NOMO-1 treated with dmso at 0.1 percent for 144 hours (cell line): Measurements from ENCODE around the gene ETV6.
"Not testable (repeated sequence)": the region's sequence is repeated elsewhere in the genome, so short reads cannot be mapped to it uniquely, and the experiment has no call there.

ENCODE experiments used
- DNase-seq: peaks from one replicate; lab custom pipeline; 2025; ENCODE audit not compliant: unreplicated experiment; lab: John Stamatoyannopoulos, UW

The ETV6 gene

GRCh38 chr12:11649413-11650285 lies at the start of gene ETV6:
ETV6 (plus strand) TSS chr12:11649674; CDS start chr12:11650128, 454 bp downstream.
- peak; percentile 69 for DNase-seq

DNA sequence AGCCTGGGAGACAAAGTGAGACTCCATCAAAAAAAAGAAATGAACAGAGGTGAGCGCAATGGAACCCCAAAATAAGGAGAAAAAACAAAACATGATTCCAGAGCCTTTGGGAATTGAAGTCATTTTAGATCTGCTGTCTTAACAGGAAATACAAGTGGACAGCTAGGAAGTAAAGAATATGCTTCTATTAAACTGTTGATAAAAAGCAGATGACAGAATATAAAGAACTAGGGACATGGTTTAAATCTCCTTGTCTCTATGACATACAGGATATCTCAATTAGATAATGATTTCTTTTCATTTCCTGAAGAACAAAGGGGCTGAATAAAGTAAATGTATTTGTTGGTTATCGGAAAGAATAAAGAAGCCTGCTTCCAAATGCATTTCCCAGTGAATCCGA lies 49.3 kb upstream of the ETV6 start:
- no peak for DNase-seq

DNA sequence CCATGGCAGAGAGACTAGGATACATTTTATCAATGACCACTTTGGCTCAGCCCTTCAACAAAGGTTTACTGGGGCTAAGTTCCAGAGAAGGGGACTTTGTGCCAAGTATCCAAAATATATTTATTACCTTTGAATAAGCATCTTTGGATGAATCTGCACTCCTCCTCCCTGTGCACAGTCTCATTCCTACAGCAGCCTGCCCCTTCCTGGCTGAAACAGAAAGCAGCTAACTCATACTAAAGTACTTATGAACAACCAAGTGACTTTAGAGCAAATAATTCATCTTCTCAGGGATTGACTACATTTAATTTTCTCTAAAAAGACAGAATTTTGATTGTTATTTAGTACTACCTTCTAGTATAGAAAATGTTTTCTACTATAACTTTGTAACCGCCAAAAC lies 47.8 kb upstream of the ETV6 start:
- DNase-seq: no peak

DNA sequence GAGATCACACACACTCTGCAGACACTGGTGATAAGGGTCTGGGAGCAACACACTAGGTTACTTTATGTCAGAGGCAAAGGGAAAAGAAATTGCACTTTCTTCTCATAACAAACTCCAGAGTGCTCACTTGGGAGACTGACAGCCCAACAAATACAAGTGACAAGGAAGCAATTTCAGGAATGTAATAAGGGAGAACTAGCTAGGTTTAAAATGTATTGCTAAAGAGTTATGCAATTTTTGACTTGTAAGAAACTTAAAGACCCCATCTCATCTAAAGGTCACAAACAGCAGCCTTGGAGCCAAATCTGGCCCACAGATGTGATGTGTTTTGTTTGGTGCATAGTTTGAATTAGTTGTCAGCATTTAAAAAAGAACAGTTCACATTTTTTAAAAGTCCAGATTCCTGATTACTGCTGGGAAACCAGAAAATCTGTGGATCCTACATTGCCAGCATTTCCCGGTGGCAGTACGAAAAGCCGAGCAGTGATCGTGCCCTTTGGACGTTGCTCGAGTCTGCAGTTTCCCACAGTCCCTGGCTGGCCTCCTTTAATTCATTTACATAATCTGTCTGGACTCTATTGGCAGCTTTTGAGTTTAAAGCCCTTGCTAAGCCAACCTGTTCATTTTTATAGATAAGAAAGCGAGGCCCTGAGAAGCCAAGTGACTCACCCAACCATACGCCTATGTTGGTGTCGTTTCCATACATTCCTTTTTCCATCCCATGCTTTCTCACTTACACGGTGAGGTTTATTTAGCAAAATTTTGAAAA lies 42.0 kb upstream of the ETV6 start:
- no peak for DNase-seq

GRCh38 chr12:11609045-11609444 lies 40.4 kb upstream of the ETV6 start:
- DNase-seq: no peak

DNA sequence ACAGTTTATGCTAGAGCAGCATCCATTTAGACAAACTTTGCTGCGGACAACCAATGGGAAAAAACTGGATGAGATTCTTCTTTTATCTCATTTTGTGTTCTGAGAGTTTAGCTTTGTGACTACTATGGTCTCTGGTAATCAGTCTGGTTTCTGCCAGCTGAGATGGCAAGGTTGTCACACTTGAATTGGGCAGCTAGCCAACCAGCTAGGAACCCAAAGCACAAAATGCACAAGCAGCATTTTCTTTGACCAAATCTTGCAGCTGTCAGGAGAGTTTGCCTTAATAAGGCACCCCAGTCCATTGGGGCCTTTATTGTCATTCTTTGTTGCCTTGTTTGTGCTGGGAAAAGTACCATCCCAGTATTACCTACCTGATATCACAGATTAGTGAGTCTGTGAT lies 34.0 kb upstream of the ETV6 start:
- DNase-seq: no peak

- DNase-seq: no peak
These were observed 31.4 kb upstream of the ETV6 start for GRCh38 chr12:11618046-11618445.

- DNase-seq: no peak
These were observed 27.6 kb upstream of the ETV6 start for GRCh38 chr12:11621797-11622423.

DNA sequence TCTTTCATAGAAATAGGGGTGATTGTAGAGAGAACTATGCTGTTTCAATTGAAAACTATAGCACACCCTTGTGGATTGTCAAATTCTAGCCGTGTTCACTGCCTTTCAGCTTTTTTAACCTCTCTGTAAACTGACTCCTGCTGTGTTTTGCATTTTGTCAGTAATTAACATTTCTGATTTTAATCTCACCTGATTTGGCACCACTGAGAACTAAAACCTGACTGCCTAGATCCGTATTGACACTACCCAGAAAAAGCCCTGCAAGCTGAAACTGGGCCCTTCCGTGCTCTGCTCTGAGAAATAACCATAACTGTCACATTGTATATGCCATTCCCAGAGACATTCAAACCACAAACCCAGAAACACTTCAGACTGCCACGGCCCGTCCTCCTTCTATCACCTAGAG lies 26.6 kb upstream of the ETV6 start:
- no peak for DNase-seq

- DNase-seq: peak; percentile 33
These were observed 26.1 kb upstream of the ETV6 start for GRCh38 chr12:11623382-11623781.

- no peak for DNase-seq
These were observed 25.4 kb upstream of the ETV6 start for GRCh38 chr12:11624116-11624515.

- DNase-seq: not testable (repeated sequence)
These were observed 21.8 kb upstream of the ETV6 start for GRCh38 chr12:11627709-11628108.

DNA sequence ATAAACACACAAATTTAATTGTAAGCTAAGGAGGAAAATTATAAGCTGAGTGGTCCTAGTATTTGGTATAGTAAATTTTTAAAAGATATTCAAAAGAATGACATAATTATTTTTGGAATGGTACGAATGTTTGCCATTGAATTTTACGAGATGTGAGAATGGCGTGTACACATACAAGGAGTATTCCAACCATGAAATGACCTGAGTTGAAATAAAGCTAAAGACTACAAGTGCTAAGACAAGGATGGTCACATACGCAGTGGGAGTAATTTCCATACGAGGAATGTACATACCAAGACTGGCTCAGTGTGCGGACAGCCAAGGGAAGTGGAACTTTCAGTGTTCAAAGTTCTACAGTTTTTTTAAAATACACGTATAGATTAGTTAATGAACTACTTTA lies 21.1 kb upstream of the ETV6 start:
- DNase-seq: no peak

GRCh38 chr12:11630046-11630706 lies 19.3 kb upstream of the ETV6 start:
- no peak for DNase-seq

GRCh38 chr12:11631288-11631687 lies 18.2 kb upstream of the ETV6 start:
- no peak for DNase-seq

DNA sequence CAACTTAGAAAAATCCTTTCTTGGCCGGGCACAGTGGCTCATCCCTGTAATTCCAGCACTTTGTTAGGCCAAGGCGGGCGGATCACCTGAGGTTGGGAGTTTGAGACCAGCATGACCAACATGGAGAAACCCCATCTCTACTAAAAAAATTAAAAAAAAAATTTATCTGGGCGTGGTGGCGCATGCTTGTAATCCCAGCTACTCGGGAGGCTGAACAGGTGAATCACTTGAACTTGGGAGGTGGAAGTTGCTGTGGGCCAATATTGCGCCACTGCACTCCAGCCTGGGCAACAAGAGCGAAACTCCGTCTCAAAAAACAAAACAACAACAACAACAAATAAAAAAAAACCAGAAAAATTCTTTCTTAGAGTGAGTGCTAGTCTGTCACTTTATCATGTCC lies 17.6 kb upstream of the ETV6 start:
- not testable (repeated sequence) for DNase-seq

DNA sequence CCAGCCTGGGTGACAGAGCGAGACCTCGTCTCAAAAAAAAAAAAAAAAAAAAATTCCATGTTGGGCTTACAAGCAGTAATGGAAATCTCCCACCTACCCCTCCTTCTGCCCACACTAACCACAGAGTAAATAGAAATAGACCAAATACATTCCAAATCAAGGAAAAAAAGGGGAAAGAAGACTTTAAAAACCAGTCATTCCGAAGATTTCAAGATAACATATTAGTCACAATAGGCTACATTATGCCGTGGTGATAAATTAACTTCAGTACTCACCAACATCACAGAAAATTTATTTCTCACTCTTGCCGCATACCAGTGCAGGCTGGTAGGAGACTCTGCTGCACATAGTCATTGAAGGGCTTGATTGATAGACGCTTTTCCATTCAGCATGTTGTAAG lies 15.5 kb upstream of the ETV6 start:
- DNase-seq: no peak

DNA sequence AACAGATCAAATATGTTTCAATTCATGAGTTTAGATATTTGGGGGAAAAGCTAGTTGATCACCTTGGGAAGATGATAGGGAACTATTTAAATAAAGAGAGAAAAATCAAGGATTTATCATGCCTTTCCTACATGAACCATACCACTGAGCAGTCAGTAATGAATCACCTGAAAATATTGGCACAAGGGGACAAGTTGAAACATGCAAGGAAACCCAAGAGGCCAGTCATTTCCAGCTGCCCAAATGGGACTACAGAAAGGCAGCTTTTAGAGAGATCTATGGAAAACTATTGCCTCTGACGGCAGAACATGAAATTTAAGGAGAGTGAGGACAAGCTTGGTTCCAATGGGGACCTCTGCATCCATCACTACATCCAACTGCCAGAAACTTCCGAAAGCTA lies 14.1 kb upstream of the ETV6 start:
- DNase-seq: no peak

GRCh38 chr12:11638315-11638916 lies 11.1 kb upstream of the ETV6 start:
- DNase-seq: no peak

GRCh38 chr12:11639454-11639853 lies 10.0 kb upstream of the ETV6 start:
- DNase-seq: no peak

- DNase-seq: no peak
These were observed 8.0 kb upstream of the ETV6 start for GRCh38 chr12:11641522-11641921.
